B cell (primary cell): ENCODE measurements around the gene CNIH1. TPM values are rescaled to one million over a fixed set of nuclear protein-coding genes. Genes with fewer than 3 reads are reported as not detected.

Experiments
- ATAC-seq: fragments of 200-7000 bp; cut with Tn5 transposase; one replicate; pipeline ENCODE4 v1.10.0; 2021; ENCODE audit warnings: low read depth, mild to moderate bottlenecking, moderate number of reproducible peaks, moderate library complexity
- CTCF ChIA-PET: fragments of 350-600 bp; sonication (Branson Sonifier 250); formaldehyde crosslinking; loops from one replicate; lab custom pipeline; 2021; ENCODE audit warnings: antibody characterized with exemption, inconsistent platforms; lab: Charles Lee
- POLR2A ChIA-PET: fragments of 350-600 bp; sonication (Branson Sonifier 250); formaldehyde crosslinking; loops from one replicate; lab custom pipeline; 2021; ENCODE audit warnings: antibody characterized with exemption; lab: Charles Lee
- DNase-seq: peaks from one replicate; pipeline ENCODE4 v3.0.0; 2013
- H2AFZ ChIP-seq: 2 replicates; pipeline ENCODE4 v1.6.1; 2012; ENCODE audit warnings: mild to moderate bottlenecking, low read depth, low read length; ENCODE audit not compliant: insufficient read depth, poor library complexity, severe bottlenecking
- H3K27ac ChIP-seq, 2 donors: 1 replicate in 1 of 2; 2 replicates in 1 of 2; pipeline ENCODE4 v1.5.1; 2012 to 2013; ENCODE audit warnings: low read length in 2 of 2, mild to moderate bottlenecking in 2 of 2, moderate library complexity in 1 of 2
- H3K27me3 ChIP-seq, 4 experiments: fragments of 200-600 bp in 1 of 4; sonication (generic) in 1 of 4; replicated peaks in 1 of 4; 1 replicate in 2 of 4; 2 replicates in 2 of 4; pipeline versions ENCODE4 v1.6.1 to v1.7.0; 2013 to 2016; ENCODE audit warnings: low read length in 3 of 4, mild to moderate bottlenecking in 2 of 4, mixed read lengths in 1 of 4, moderate library complexity in 1 of 4; ENCODE audit not compliant: insufficient read depth in 4 of 4, control insufficient read depth in 3 of 4; ENCODE audit errors: control extremely low read depth in 1 of 4
- H3K36me3 ChIP-seq, 2 experiments: replicated peaks in 1 of 2; 1 replicate in 1 of 2; 2 replicates in 1 of 2; pipeline versions ENCODE4 v1.6.1 to v1.7.1; 2013; ENCODE audit warnings: low read length in 1 of 2; ENCODE audit not compliant: insufficient read depth in 2 of 2, control insufficient read depth in 1 of 2; ENCODE audit errors: control extremely low read depth in 1 of 2, extremely low read depth in 1 of 2
- H3K4me1 ChIP-seq, 2 donors: fragments of 200-600 bp in 1 of 2; sonication (generic) in 1 of 2; 1 replicate in 1 of 2; 2 replicates in 1 of 2; pipeline versions ENCODE4 v1.5.1 to v1.6.1; 2013 to 2017; ENCODE audit warnings: low read length in 2 of 2; ENCODE audit not compliant: control insufficient read depth in 2 of 2, insufficient read depth in 2 of 2
- H3K4me2 ChIP-seq: replicated peaks from 2 replicates; pipeline ENCODE3; 2012; ENCODE audit warnings: mild to moderate bottlenecking, low read depth, low read length; ENCODE audit not compliant: poor library complexity, severe bottlenecking
- H3K4me3 ChIP-seq, 5 experiments: fragments of 200-600 bp in 1 of 5; sonication (generic) in 1 of 5; 1 replicate in 3 of 5; 2 replicates in 2 of 5; pipeline versions ENCODE4 v1.5.1 to v1.7.0; 2011 to 2016; ENCODE audit warnings: low read length in 4 of 5, mild to moderate bottlenecking in 4 of 5, low read depth in 2 of 5, control low read depth in 1 of 5, moderate library complexity in 1 of 5; ENCODE audit not compliant: insufficient read depth in 1 of 5; ENCODE audit errors: control extremely low read depth in 1 of 5, extremely low read depth in 1 of 5
- H3K79me2 ChIP-seq: fragments of 200-600 bp; sonication (generic); one replicate; pipeline ENCODE4 v1.6.0; 2016; ENCODE audit warnings: low read length; ENCODE audit not compliant: control insufficient read depth, insufficient read depth
- H3K9ac ChIP-seq: fragments of 200-600 bp; sonication (generic); 2 replicates; pipeline ENCODE4 v1.6.1; 2017; ENCODE audit warnings: mild to moderate bottlenecking, low read length, moderate library complexity
- H3K9me3 ChIP-seq, 3 donors: one replicate each; pipeline versions ENCODE4 v1.6.1 to v1.7.1; 2013; ENCODE audit warnings: low read length in 2 of 3; ENCODE audit not compliant: control insufficient read depth in 2 of 3, insufficient read depth in 1 of 3; ENCODE audit errors: control extremely low read depth in 1 of 3
- H4K20me1 ChIP-seq: 2 replicates; pipeline ENCODE4 v1.6.0; 2012; ENCODE audit warnings: mild to moderate bottlenecking, low read length; ENCODE audit not compliant: insufficient read depth, control insufficient read depth, poor library complexity, severe bottlenecking
- H3K27ac Mint-ChIP-seq: one replicate; pipeline ENCODE4 v1.8.0; 2021; ENCODE audit warnings: mixed read lengths
- H3K27me3 Mint-ChIP-seq: one replicate; pipeline ENCODE4 v1.8.0; 2021; ENCODE audit warnings: mixed read lengths
- H3K4me1 Mint-ChIP-seq: one replicate; pipeline ENCODE4 v1.8.0; 2021; ENCODE audit warnings: mixed read lengths
- H3K4me3 Mint-ChIP-seq: one replicate; pipeline ENCODE4 v1.8.0; 2021; ENCODE audit warnings: mixed read lengths
- H3K9me3 Mint-ChIP-seq: one replicate; pipeline ENCODE4 v1.8.0; 2022; ENCODE audit warnings: mixed read lengths; ENCODE audit not compliant: insufficient read depth
- CTCF ChIP-seq: fragments of 200-600 bp; IDR thresholded peaks from one replicate; pipeline ENCODE4 v1.8.0; 2022; ENCODE audit warnings: antibody characterized with exemption, mild to moderate bottlenecking
- EZH2 ChIP-seq: IDR thresholded peaks from 2 replicates; pipeline ENCODE4 v1.6.1; 2012; ENCODE audit warnings: borderline replicate concordance, low read depth, mild to moderate bottlenecking, moderate library complexity, low read length; ENCODE audit not compliant: insufficient read depth, poor library complexity, severe bottlenecking
- WGBS: methylation state at CpG from one replicate; pipeline ENCODE4 v1.1.5; 2013; ENCODE audit warnings: missing lambda C conversion rate; ENCODE audit not compliant: insufficient coverage; 5-methylcytosine and 5-hydroxymethylcytosine counted together
- intact Hi-C: fragments of 100-400 bp; cut with micrococcal nuclease; formaldehyde crosslinking; loops from one replicate; pipeline ENCODE4 v1.10.0; 2022
- polyA plus RNA-seq: library from polyadenylated mRNA; depleted of rRNA; stranded (reverse); fragments of >200 nt; gene quantifications from 2 replicates; pipeline ENCODE4 v1.2.3, GENCODE V29; 2012
- total RNA-seq, 2 donors: library from RNA; stranded (reverse); fragments of 120-200 nt in 1 of 2; gene quantifications; 1 replicate in 1 of 2; 2 replicates in 1 of 2; pipeline versions ENCODE4 v1.2.3 to v1.2.4, GENCODE V29; 2013 to 2022

The CNIH1 gene
- total and polyA plus RNA-seq, 2 donors (not counting 1 experiment from before 2014, with no cell fraction given) = 42.8 to 66.4 TPM

- no peaks in the 10 kb centered on the region for H3K27me3 Mint-ChIP-seq
- no peak for TF ChIP-seq EZH2
- H3K79me2 ChIP-seq = peaks cover 46% of the 10 kb centered on the region
- no peak overlapping the region for H3K4me2 ChIP-seq
- WGBS = 100% methylated on average over 2 of the region's 4 CpGs
- H2AFZ ChIP-seq = no peak overlapping the region
- no peaks in the 10 kb centered on the region for H3K9me3 ChIP-seq
- no peak overlapping the region for H3K4me3 Mint-ChIP-seq
- DNase-seq (no peak), ATAC-seq (no peak)
- H3K4me3 ChIP-seq = no peak overlapping the region
- H3K9ac ChIP-seq = no peak overlapping the region
- H3K9me3 Mint-ChIP-seq = no peaks in the 10 kb centered on the region
- POLR2A ChIA-PET = interaction anchor here (0.6 kb wide), 1 partner anchor 242 kb away, joined by 4 read pairs; no protein-coding TSS in a partner anchor
- peaks cover 50% of the 10 kb centered on the region for H3K4me1 Mint-ChIP-seq
- peak overlapping the region in 1 of 2 donors; percentile 10 for H3K27ac ChIP-seq
- peaks cover 2 to 28% of the 10 kb centered on the region in 2 experiments for H3K36me3 ChIP-seq
- no peaks in the 10 kb centered on the region for H4K20me1 ChIP-seq
- CTCF ChIA-PET = no interaction called here
- intact Hi-C loops = loop anchor here (5.0 kb wide), 1 partner anchor 99 kb away; no protein-coding TSS in a partner anchor
- peaks cover 25 to 41% of the 10 kb centered on the region in 2 donors for H3K4me1 ChIP-seq
- H3K27ac Mint-ChIP-seq = peak overlapping the region; percentile 16
- H3K27me3 ChIP-seq = no peaks in the 10 kb centered on the region
Measured at GRCh38 chr14:54480830-54481562, 39.8 kb upstream of the CNIH1 start.

GRCh38 chr14:54478636-54479215, 37.6 kb upstream of the CNIH1 start:
- no peak for ATAC-seq
- TF ChIP-seq CTCF (no peak), EZH2 (no peak)

More at GRCh38 chr14:54478636-54479215, 37.6 kb upstream of the CNIH1 start:
- peak overlapping the region; percentile 23 for H3K27ac Mint-ChIP-seq
- CTCF ChIA-PET = no interaction called here
- intact Hi-C loops = no loop called here
- no peaks in the 10 kb centered on the region for H3K9me3 Mint-ChIP-seq
- Histone ChIP-seq H4K20me1 (no peaks in the 10 kb centered on the region), H2AFZ (no peak overlapping the region), H3K36me3 (peaks cover 2 to 35% of the 10 kb centered on the region in 2 experiments), H3K9me3 (no peaks in the 10 kb centered on the region), H3K79me2 (peaks cover 28% of the 10 kb centered on the region), H3K4me2 (no peak overlapping the region), H3K4me1 (peaks cover 15 to 21% of the 10 kb centered on the region in 2 donors), H3K9ac (no peak overlapping the region), H3K27me3 (no peaks in the 10 kb centered on the region), H3K27ac (no peak overlapping the region), H3K4me3 (no peak overlapping the region)
- peaks cover 35% of the 10 kb centered on the region for H3K4me1 Mint-ChIP-seq
- no peaks in the 10 kb centered on the region for H3K27me3 Mint-ChIP-seq
- 100% methylated on average over 2 of the region's 3 CpGs for WGBS
- H3K4me3 Mint-ChIP-seq = no peak overlapping the region
- DNase-seq = no peak
- POLR2A ChIA-PET = interaction anchor here (0.6 kb wide), 1 partner anchor 10 kb away, joined by 3 read pairs; no protein-coding TSS in a partner anchor
